Measurements from ENCODE around the gene DIAPH3.

GRCh38 chr13:59641817-59642216 is 521.9 kb downstream of the DIAPH3 start:
- TF ChIP-seq CTCF (IDR thresholded peaks at IDR 0.05; ENCODE audit: poor library complexity, severe bottlenecking) = no peak
- no peak for TF ChIP-seq REST (IDR thresholded peaks at IDR 0.05; ENCODE audit: borderline replicate concordance)
- TF ChIP-seq POLR2AphosphoS5 (IDR thresholded peaks at IDR 0.05) = no peak
- no peak for TF ChIP-seq EZH2 (IDR thresholded peaks at IDR 0.05; ENCODE audit: borderline replicate concordance, insufficient read depth, low read length, poor library complexity, severe bottlenecking)
- TF ChIP-seq TAF1 (IDR thresholded peaks at IDR 0.05; ENCODE audit: low read depth) = no peak
- TF ChIP-seq EP300 (conservative IDR thresholded peaks at IDR 0.05; ENCODE audit: poor library complexity, severe bottlenecking) = no peak
- no peak for TF ChIP-seq RAD21 (conservative IDR thresholded peaks at IDR 0.05)
- TF ChIP-seq MXI1 (conservative IDR thresholded peaks at IDR 0.05; ENCODE audit: poor library complexity, severe bottlenecking) = no peak
- no peak for TF ChIP-seq SMC3 (conservative IDR thresholded peaks at IDR 0.05; ENCODE audit: poor library complexity)
